ENCODE data around the gene BICRA.

Gene BICRA

DNA sequence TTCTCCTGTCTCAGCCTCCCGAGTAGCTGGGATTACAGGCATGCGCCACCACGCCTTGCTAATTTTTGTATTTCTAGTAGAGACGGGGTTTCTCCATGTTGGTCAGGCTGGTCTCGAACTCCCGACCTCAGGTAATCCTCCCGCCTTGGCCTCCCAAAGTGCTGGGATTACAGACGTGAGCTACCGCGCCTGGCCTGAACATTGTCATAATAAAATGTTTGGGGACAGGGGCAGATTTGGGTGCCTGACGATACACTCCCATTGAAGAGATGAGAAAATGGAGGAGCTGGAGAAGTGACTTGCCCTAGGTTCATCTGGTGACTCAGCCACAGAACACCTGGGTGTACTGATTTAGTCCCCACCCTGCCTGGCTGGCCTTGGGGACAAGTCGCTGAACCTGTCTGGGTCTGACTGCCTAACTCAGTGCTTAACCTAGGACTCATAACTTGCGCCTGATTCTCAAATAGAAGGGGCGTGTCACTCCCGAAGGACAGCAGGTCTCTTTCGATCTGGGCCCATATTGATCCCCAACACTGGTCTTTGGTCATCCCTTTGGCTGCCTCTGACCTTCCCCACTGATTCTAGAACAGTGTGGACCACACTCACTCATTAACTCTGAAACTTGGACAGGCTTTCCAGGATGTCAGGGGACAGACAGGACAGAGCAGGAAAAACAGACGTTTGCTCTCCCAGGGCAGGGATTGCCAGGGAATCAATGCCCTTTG, 7.6 kb upstream of the BICRA start:
- DNase-seq = no peak

DNA sequence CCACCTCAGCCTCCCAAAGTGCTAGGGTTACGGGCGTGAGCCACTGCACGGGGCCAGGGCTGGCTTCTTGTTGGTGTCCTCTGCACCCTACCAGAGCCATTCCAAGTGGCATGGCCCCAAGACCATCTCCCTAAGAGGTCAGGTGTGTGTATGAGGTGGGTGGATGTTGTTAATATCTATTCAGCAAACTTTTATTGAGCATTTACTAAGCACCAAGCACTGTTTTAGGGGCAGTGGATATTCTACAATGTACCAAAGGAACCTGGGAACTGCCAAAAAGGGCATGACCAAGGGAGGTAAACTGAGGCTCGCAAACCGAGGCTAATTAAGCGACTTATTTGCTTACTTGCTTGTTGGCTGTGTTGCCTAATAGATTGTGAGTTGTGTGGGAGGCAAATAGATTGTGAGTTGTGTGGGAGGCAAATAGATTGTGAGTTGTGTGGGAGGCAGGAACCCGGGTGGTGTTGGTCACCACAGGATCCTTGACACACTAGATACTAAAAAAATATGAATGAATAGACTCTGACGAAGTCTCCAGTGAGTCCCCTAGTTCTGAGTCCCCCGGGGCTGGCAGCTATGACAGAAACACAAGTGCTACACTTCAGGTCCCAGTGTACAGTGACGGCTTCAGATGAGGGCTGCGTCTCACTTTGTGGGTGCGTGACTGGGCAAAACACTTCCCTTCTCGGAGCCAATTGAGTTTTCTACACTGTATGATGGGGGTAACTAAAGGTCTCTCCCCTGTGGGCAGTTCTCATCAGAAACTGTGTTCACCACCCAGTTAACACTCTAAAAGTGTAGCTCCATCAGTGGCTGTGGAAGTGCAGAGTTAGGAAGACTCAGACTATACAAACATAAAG, 5.0 kb upstream of the BICRA start:
- no peak for DNase-seq

- DNase-seq = no peak
Measured at GRCh38 chr19:47607564-47608073, 1.3 kb upstream of the BICRA start.

GRCh38 chr19:47608074-47608918, 638 bp upstream of the BICRA start:
- peak; percentile 37 for DNase-seq

DNA sequence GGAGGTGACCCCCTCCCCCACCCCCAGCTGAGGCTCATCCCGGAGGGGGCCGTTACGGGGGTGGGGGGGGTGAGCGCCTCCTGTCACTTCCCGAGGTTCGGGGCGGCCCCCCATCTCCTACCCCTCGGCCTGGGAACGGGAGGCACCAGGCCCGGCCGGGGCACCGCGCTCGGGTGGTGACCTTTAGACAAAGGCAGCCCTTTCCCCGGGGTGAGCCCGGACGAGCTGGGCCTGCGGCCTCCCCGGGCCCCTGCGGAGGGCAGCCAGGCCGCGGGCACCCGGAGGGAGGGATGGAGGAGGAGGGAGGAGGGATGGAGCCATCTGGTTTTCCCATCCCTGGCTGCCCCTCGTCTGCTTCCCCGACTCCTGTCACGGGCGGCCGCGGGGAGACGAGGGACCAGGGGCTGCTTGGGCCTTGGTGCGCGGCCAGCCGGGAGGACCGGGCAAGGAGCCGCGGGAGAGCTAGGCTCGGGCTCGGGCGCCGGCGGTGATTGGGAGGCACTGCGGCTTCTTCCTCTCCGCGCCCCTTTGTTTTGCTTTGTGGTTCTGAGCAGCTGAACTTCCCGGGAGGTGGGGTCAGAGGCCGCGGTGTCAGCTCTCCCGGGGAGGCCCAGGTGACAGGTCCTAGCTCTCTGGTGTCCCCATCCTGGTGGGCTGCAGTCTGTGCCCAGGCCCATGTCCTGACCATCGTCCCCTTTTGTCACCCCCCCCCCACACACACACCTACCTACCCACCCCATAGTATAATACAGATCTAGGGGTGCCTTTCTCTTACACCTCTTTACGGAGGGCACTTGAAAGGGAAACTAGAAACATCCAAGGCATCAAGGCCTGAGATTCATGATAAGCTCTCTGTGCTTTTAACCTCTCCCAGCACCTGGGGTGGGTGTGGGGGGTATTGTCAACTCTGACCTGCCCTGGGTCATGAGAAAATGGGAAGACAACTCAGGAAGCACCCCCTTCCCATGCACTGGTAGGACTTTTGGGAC, 1.3 kb downstream of the BICRA start:
- peak; percentile 28 for DNase-seq

DNA sequence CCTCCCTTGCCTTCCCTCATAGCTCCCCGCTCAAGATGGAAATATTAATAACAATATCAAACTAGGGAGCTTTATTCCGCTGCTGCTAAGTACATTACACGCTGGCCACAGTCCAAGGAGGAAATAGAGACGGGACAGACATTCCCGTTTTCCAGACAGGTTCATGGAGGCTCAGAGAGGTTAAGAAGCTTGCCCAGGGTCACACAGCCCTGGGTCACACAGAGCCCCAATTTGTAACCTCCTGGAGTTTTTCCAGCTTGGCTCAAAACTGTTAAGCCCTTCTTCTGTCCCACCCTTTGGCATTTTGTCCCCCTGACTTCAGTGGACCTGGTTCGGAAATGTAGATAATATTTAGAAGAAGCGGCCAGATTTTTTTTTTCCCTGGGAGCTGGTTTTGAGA, 2.0 kb downstream of the BICRA start:
- no peak for DNase-seq

GRCh38 chr19:47613165-47614020, 4.5 kb downstream of the BICRA start:
- DNase-seq = no peak

- DNase-seq = no peak
Measured at GRCh38 chr19:47614021-47614295, 5.0 kb downstream of the BICRA start.

GRCh38 chr19:47614559-47614958, 5.6 kb downstream of the BICRA start:
- DNase-seq = no peak

DNA sequence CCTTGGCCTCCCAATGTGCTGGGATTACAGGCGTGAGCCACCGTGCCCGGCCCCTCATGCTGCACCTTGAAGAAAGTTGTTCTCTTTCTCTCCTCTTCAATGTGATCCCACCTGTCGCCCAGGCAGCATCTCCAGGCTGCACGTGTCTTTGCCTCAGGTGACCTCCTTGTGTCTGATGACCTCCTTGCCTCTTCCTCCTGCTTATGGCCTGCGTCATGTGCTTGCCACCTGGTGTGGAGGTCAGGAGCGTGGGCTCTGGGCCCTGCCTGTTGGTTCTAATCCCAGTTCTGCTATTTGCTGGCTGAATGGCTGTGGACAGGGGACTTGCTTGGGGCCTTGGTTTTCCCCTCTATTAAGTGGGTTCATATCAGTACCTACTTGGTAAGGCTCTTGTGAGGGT, 6.3 kb downstream of the BICRA start:
- no peak for DNase-seq

GRCh38 chr19:47615714-47616113, 6.8 kb downstream of the BICRA start:
- no peak for DNase-seq

GRCh38 chr19:47618771-47619170, 9.8 kb downstream of the BICRA start:
- no peak for DNase-seq

DNA sequence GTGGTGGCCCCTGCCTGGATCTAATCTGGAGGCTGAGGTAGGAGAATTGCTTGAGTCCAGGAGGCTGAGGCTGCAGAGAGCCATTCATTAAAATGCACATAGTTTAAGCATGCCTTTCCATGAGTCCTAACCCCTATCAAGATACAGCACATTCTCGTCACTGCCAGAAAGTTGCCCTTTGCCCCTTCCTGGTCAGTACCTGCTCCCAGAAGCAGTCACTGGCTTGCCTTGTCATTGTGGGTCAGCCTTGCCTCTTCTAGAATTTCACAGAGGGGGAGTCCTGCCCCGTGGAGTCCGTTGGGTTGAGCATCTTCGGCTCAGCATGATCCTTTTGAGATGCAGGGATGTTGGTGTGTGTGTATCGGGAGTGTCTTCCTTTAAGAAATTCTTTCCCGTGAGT, 10.8 kb downstream of the BICRA start:
- no peak for DNase-seq

DNA sequence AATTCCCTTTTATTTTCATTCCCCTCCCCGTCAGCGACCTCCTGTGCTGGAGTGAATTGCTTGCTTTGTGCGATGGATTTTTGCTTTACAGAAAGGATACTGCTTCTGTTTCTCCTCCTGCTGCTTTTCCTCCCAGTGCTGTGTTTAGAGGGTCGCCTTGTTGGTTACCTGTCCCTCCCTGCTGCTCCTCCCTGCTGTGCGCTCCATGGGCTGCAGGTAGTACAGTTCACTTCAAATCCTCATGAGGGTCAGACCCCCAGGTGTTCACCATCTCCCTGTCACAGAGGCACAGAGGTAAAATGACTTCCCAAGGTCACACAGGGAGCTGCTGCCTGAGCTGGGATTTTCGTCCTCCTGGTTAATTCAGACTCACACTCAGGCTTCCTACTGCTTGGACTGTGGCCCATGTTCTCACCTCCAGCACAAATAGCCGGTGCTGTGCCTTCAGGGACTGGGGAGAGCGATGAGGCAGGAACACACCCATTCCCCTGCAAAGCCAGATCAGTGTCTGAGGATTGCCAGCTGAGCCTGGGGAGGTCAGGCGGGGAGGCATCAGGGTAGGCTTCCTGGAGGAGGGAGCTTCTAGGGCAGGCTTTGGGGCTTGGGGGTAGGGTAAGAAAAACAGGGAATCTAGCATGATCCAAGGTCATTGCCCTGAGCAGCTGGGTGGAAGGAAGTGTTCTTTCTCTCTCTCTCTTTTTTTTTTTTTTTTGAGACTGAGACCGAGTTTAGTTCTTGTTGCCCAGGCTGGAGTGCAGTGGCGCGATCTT, 14.4 kb downstream of the BICRA start:
- DNase-seq = no peak

- DNase-seq = no peak
Measured at GRCh38 chr19:47623921-47624391, 15.0 kb downstream of the BICRA start.

- no peak for DNase-seq
Measured at GRCh38 chr19:47625650-47626049, 16.7 kb downstream of the BICRA start.

DNA sequence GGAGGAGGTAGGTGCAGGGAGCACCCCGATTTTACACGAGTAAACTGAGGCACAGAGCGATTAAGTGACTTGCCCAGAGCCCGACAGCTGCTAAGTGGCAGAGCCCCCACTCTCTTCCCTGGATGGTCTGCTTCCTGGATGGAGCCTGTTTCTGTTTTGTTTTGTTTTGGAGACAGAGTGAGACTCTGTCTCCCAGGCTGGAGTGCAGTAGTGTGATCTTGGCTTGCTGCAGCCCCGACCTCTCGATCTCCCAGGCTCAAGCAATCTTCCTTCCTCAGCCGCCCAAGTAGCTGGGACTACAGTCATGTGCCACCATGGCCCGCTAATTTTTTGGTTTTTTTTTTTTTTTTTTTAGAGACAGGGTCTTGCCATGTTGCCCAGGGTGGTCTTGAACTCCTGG, 17.3 kb downstream of the BICRA start:
- no peak for DNase-seq

DNA sequence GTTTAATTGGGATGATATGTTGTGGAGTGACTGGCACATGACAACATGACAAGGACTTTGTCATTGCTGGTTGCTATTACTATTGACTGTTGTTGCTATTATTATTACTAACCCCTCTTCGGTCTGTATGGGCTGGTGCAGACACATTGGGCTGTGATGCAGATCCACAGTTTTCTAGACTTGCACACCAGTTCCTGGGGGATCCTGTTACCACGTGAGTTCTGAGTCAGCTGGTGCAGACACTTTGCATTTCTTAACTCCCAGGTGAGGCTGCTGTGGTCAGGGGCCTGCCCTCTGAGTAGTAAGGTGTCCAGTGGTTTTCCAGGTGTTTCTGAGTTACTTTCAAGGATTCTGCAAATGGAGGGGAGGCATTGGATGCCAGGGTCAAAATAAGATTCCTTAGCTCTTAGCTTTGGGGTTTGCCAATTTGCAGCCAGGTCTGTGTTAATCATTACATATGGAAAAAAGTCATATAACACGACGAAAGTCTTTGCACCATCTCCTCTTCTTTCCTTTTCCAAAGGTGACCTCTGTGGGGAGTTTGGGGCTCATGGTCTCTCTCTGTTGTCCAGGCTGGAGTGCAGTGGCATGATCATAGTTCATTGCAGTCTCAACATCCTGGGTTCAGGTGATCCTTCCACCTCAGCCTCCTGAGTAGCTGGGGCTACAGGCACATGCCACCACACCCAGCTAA, 19.3 kb downstream of the BICRA start:
- no peak for DNase-seq

DNA sequence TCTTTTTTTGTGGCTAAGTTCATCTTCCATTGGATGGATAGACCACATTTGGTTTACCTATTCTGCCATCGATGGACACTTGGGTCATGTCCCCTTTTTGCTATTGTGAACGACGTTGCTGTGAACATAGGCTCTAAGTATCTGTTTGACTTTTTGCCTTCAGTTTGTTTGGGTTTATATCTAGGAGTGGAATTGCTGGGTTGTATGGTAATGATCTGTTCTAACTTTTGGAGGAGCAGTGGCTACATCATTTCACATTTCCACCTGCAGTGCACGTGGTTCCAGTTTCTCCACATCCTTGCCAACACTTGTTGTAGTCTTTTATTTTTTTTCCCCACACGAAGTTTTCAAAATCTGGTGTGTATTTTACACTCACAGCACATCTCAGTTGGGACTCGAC, 21.7 kb downstream of the BICRA start:
- DNase-seq = no peak

All from NCI-H2029 treated with DMSO at 0.1 percent for 48 hours (cell line).